K562 (cell line): ENCODE measurements around the gene NADK. TPM values are rescaled to one million over a fixed set of nuclear protein-coding genes. Genes with fewer than 3 reads are reported as not detected.

ENCODE experiments used
- FOXA1 ChIP-seq: fragments of 450-650 bp; IDR thresholded peaks from 2 replicates; pipeline ENCODE4 v1.6.1; 2016; ENCODE audit warnings: mild to moderate bottlenecking, borderline replicate concordance
- FOXP4 ChIP-seq: sonication (generic); formaldehyde crosslinking; IDR thresholded peaks from 2 replicates; pipeline ENCODE4 v1.8.0; 2022; ENCODE audit warnings: mild to moderate bottlenecking, missing genetic modification reagents, borderline replicate concordance
- GTF2F1 ChIP-seq: IDR thresholded peaks from 2 replicates; pipeline ENCODE4 v1.6.1; 2011; ENCODE audit warnings: low read depth, low read length, improper control_type of control experiment
- HMGN3 ChIP-seq: IDR thresholded peaks from 2 replicates; pipeline ENCODE4 v1.6.1; 2011; ENCODE audit warnings: borderline replicate concordance, low read depth, mild to moderate bottlenecking, mixed read lengths, low read length; ENCODE audit not compliant: insufficient read length; ENCODE audit errors: extremely low read depth
- MYBL2 ChIP-seq, 2 experiments: fragments of 450-650 bp in 1 of 2; sonication (generic) in 1 of 2; formaldehyde crosslinking in 1 of 2; IDR thresholded peaks; 2 replicates each; pipeline versions ENCODE4 v1.6.1 to v1.8.1; 2017 to 2022; ENCODE audit warnings: borderline replicate concordance in 1 of 2, inconsistent platforms in 1 of 2, low read depth in 1 of 2, mild to moderate bottlenecking in 1 of 2, missing genetic modification reagents in 1 of 2, moderate library complexity in 1 of 2
- POLR3G ChIP-seq: IDR thresholded peaks from 2 replicates; pipeline ENCODE4 v1.6.1; 2011; ENCODE audit not compliant: insufficient read length, insufficient replicate concordance; ENCODE audit errors: extremely low read depth
- SAP30 ChIP-seq: fragments of 200-600 bp; sonication (generic); IDR thresholded peaks from 2 replicates; pipeline ENCODE4 v1.6.1; 2012; ENCODE audit warnings: borderline replicate concordance, low read depth, mild to moderate bottlenecking, moderate library complexity, low read length, control low read depth, inconsistent platforms; ENCODE audit not compliant: insufficient read depth, poor library complexity, severe bottlenecking
- SPI1 ChIP-seq: IDR thresholded peaks from 2 replicates; pipeline ENCODE4 v1.6.1; 2011; ENCODE audit warnings: low read depth, low read length, control low read depth, borderline replicate concordance
- TEAD2 ChIP-seq: fragments of 450-650 bp; IDR thresholded peaks from 2 replicates; pipeline ENCODE4 v1.6.1; 2016; ENCODE audit warnings: missing genetic modification characterization, control low read depth, missing compliant biosample characterization
- ZBTB43 ChIP-seq: sonication (generic); formaldehyde crosslinking; IDR thresholded peaks from 2 replicates; pipeline ENCODE4 v1.8.0; 2023; ENCODE audit warnings: mild to moderate bottlenecking, missing genetic modification reagents
- ZNF274 ChIP-seq: IDR thresholded peaks from 2 replicates; pipeline ENCODE4 v1.6.1; 2011; ENCODE audit warnings: low read depth, mild to moderate bottlenecking, low read length, moderate library complexity, borderline replicate concordance
- ZNF41 ChIP-seq: fragments of 250-450 bp; sonication (Bioruptor Pico); conservative IDR thresholded peaks from 2 replicates; pipeline ENCODE4 v1.4.0; 2020; ENCODE audit warnings: mild to moderate bottlenecking
- polyA plus RNA-seq, 8 experiments: library from polyadenylated mRNA; depleted of rRNA in 4 of 8; stranded (reverse) in 5 of 8; unstranded in 3 of 8; fragments of >200 nt; fragmentation: Nextera tagmentation in 2 of 8; fragmentation: Illumina TruSeq in 1 of 8; extraction: Ambion mirVana in 2 of 8; extraction: Trizol in 1 of 8; gene quantifications; 2 replicates each; pipeline versions ENCODE4 v1.2.1 to v1.2.3, GENCODE V29; 2011 to 2014; ENCODE audit warnings: inconsistent platforms in 1 of 8, missing spikeins in 1 of 8
- total RNA-seq, 7 experiments: library from RNA; depleted of rRNA in 6 of 7; stranded (reverse); fragments of >200 nt in 6 of 7; fragmentation: Illumina TruSeq in 2 of 7; extraction: Trizol in 2 of 7; gene quantifications; 2 replicates each; pipeline versions ENCODE4 v1.2.1 to v1.2.3, GENCODE V29; 2011 to 2021; ENCODE audit warnings: low replicate concordance in 1 of 7
- TF ChIP-seq, protein P1 (sequence below): fragments of 250-450 bp; sonication (Bioruptor Pico); IDR thresholded peaks from 2 replicates; pipeline ENCODE4 v1.5.0; 2020; ENCODE audit warnings: mild to moderate bottlenecking, borderline replicate concordance
- TF ChIP-seq, protein P2 (sequence below): fragments of 450-650 bp; formaldehyde crosslinking; IDR thresholded peaks from 2 replicates; pipeline ENCODE4 v1.4.0; 2020; ENCODE audit warnings: mild to moderate bottlenecking, moderate library complexity
- TF ChIP-seq, protein P3 (sequence below), 2 experiments: IDR thresholded peaks; 2 replicates each; pipeline ENCODE4 v1.6.1; 2012; ENCODE audit warnings: improper control_type of control experiment in 2 of 2, low read depth in 2 of 2, low read length in 2 of 2, borderline replicate concordance in 1 of 2

The NADK gene
- total and polyA plus RNA-seq, 9 of the 15 experiments (the other 6 are each of a cell fraction or from before 2014, with no cell fraction given) = 1.5 to 135 (median 75.1) TPM

DNA sequence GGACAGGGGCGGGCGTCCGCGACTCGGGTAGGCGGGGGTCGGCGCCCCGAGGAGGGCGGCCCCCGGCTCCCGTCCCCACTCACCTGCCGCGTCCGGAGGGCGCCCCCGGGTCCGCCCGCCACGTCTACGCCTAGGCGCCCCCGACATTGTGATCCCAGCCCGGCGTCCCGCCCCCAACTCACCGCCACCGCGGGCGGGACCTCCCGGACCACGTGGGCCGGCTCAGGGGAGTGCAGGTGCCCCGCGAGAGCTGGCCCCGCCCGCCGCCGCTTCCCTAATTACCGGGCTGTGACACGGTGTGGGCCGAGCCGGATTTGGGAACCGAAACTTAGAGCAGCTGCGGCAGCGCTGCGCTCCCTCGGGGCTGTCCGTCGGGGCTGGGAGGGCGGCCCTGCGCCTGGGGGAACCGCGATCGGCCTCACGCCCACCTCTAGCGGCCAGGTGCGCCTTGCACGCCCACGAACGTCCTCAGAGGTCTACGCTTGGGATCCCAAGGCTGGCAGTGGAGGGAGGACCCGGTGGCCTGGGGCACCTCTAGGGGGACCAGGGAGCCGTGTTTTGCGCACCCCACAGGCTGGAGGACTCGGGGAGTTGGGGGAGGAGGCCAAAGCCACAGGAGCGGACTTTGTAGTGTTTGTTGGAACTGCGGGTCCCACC, 521 bp upstream of the NADK start (continued):
- TF ChIP-seq, protein P1, sequence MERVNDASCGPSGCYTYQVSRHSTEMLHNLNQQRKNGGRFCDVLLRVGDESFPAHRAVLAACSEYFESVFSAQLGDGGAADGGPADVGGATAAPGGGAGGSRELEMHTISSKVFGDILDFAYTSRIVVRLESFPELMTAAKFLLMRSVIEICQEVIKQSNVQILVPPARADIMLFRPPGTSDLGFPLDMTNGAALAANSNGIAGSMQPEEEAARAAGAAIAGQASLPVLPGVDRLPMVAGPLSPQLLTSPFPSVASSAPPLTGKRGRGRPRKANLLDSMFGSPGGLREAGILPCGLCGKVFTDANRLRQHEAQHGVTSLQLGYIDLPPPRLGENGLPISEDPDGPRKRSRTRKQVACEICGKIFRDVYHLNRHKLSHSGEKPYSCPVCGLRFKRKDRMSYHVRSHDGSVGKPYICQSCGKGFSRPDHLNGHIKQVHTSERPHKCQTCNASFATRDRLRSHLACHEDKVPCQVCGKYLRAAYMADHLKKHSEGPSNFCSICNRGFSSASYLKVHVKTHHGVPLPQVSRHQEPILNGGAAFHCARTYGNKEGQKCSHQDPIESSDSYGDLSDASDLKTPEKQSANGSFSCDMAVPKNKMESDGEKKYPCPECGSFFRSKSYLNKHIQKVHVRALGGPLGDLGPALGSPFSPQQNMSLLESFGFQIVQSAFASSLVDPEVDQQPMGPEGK = no peak
- no peak for TF ChIP-seq ZNF274
- TF ChIP-seq FOXA1 = no peak
- no peak for TF ChIP-seq MYBL2 (IDR thresholded peaks at IDR 0.05; ENCODE audit: low read depth)
- TF ChIP-seq MYBL2 (CRISPR knock-in tag; IDR thresholded peaks at IDR 0.05; ENCODE audit: borderline replicate concordance) = no peak
- TF ChIP-seq ZNF41 = no peak
- TF ChIP-seq GTF2F1 = no peak; the same call in 1 of the 2 replicates
- TF ChIP-seq, protein P2, sequence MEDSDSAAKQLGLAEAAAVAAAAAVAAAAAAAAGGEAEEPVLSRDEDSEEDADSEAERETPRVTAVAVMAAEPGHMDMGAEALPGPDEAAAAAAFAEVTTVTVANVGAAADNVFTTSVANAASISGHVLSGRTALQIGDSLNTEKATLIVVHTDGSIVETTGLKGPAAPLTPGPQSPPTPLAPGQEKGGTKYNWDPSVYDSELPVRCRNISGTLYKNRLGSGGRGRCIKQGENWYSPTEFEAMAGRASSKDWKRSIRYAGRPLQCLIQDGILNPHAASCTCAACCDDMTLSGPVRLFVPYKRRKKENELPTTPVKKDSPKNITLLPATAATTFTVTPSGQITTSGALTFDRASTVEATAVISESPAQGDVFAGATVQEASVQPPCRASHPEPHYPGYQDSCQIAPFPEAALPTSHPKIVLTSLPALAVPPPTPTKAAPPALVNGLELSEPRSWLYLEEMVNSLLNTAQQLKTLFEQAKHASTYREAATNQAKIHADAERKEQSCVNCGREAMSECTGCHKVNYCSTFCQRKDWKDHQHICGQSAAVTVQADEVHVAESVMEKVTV (CRISPR knock-in tag) = no peak
- TF ChIP-seq, protein P3, sequence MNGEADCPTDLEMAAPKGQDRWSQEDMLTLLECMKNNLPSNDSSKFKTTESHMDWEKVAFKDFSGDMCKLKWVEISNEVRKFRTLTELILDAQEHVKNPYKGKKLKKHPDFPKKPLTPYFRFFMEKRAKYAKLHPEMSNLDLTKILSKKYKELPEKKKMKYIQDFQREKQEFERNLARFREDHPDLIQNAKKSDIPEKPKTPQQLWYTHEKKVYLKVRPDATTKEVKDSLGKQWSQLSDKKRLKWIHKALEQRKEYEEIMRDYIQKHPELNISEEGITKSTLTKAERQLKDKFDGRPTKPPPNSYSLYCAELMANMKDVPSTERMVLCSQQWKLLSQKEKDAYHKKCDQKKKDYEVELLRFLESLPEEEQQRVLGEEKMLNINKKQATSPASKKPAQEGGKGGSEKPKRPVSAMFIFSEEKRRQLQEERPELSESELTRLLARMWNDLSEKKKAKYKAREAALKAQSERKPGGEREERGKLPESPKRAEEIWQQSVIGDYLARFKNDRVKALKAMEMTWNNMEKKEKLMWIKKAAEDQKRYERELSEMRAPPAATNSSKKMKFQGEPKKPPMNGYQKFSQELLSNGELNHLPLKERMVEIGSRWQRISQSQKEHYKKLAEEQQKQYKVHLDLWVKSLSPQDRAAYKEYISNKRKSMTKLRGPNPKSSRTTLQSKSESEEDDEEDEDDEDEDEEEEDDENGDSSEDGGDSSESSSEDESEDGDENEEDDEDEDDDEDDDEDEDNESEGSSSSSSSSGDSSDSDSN (IDR thresholded peaks at IDR 0.05; ENCODE audit: borderline replicate concordance in 1 of 2, low read depth in 2 of 2, low read length in 2 of 2) = no peak
- no peak for TF ChIP-seq TEAD2 (tag)
- TF ChIP-seq SPI1 = peak; percentile 71; the same call in 1 of the 2 replicates
- peak; percentile 92 for TF ChIP-seq HMGN3
- no peak for TF ChIP-seq ZBTB43 (CRISPR knock-in tag)
- no peak for TF ChIP-seq FOXP4 (CRISPR knock-in tag)
- TF ChIP-seq POLR3G = no peak
- no peak for TF ChIP-seq SAP30
